ENCODE measurements around the gene MACROH2A1.

The MACROH2A1 gene

GRCh38 chr5:135331612-135332011 is 67.4 kb downstream of the MACROH2A1 start:
- no peak for DNase-seq (ENCODE audit: low read depth in 2 of 2)

DNA sequence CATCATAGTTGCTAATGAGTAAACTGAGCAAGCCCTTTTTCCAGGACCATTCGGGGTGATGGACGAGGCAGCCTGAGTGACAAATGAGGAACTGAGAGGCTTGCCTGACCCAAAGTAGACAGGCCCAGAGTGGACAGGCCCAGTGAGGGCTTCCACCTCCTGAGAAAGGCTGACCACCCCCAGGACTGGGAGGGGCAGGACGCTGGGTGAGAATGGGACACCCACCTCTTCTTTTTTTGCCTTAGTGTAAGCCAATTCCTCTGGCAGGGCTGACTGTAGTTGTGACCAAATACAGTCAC is 68.3 kb downstream of the MACROH2A1 start:
- no peak for DNase-seq (ENCODE audit: low read depth in 2 of 2)

DNA sequence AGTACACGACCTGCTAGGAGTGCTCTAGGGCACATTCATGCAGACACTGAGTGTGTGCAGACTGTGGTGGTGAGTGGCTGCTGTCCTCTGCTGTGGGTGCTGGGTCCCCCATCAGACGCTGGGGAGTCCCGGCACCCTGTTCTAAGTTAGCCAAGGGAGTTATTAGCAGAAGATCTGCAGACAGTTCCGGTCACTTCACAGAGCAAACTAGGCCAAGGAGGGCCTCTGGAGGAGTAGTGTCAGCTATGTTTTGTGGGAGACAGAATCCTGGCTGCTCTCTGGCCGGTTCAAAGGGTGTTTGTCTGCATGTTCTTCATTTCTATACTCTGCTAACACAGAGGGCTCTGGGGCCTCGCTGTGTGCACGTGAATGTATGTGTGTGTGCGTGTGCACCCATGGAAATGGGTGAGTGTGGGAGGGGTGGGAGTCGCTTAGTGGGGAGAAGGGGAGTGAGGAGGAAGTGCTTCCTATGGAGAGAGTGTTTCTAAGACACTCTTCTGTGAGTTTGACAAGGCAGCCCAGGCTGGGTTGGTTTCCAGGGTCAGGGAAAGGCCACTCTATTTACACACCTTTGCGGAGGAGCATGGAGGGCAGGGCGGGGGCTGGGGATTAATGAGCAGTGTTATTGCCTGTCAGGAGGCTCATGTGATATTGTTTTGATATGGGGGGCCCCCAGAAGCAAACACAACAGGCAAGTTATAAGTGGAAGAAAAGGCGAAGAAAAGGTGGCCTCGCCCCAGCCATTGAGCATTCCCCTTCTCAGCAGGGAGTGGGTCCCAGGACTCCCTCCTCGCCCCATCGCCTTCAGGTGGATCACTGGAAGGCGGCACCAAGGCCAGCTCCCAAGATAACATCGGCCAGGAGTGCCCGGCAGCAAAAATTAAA is 68.9 kb downstream of the MACROH2A1 start:
- DNase-seq (ENCODE audit: low read depth in 2 of 2): no peak

GRCh38 chr5:135329066-135329912 is 69.7 kb downstream of the MACROH2A1 start:
- no peak for DNase-seq (ENCODE audit: low read depth in 2 of 2)

DNA sequence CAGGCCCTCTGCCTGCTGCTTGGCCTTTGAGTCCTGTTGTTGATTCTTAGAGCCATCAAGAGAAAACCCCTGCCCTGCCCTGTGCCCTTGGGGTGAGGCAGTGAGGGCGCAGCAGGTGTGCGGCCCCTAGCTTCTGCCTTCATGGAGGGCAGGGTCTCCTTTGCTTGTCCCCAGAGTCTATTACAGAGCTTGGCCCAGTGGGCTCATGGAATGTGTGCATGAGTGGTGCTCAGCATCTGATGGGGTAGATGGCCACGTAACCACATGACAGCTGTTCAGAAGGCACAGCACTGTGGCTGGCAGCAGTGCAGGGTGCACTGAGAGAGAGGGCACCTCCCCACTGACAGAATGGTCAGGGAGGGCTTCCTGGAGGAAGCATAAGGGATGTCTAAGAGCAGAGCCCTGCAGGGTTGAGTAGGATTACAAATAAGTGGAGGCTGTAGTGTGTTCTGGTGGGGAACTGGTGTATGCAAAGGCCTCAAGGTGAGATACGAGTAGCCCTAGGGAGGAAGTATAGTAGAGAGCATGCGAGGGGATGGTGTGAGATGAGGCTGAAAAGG is 70.8 kb downstream of the MACROH2A1 start:
- no peak for DNase-seq (ENCODE audit: low read depth in 2 of 2)

- no peak for DNase-seq (ENCODE audit: low read depth in 2 of 2)
These were observed 71.5 kb downstream of the MACROH2A1 start for GRCh38 chr5:135327429-135328127.

- no peak for DNase-seq (ENCODE audit: low read depth in 2 of 2)
These were observed 72.5 kb downstream of the MACROH2A1 start for GRCh38 chr5:135326296-135327254.

- peak in 1 of 2 donors; percentile 2 for DNase-seq (ENCODE audit: low read depth in 2 of 2)
These were observed 74.0 kb downstream of the MACROH2A1 start for GRCh38 chr5:135324897-135325650.

- DNase-seq (ENCODE audit: low read depth in 2 of 2): no peak
These were observed 74.9 kb downstream of the MACROH2A1 start for GRCh38 chr5:135324160-135324559.

GRCh38 chr5:135323701-135324132 is 75.3 kb downstream of the MACROH2A1 start:
- DNase-seq (ENCODE audit: low read depth in 2 of 2): no peak

DNA sequence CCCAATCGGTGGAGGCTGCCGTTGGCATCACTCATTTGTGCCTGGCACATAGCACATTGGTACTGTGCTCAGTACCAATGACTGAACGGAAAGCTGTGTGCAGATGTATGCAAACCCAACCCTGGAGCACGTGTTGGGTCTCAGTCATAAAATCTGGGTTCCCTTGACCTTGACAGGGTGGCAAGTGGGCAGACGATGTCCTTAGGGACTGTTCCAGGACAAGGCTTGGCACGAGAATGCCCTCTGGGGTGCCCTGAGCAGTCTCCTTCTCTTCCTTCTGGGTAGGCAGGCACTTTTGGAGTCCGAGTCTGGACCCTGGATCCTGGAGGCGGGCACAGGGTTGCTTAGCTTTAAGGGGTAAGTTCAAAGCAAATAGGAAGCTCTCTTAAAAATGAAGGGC is 75.8 kb downstream of the MACROH2A1 start:
- no peak for DNase-seq (ENCODE audit: low read depth in 2 of 2)

DNA sequence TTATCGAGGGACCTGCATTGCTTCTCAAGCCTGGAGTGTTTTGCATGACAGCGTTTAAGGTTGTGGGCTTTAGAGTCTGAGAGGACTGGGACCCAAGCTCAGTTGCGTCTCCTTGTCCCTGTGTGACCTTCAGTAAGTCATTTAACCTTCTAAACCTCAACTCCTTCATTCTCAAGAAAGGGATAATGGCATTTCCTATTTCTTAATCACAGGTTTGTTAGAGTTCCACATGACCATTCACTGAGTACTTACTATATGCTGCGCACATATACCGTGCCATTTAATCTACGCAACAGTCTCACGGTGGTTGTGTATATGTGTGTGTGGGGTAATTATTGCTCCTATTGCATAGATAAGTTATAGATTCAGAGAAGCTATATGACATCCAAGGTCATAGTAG is 76.3 kb downstream of the MACROH2A1 start:
- no peak for DNase-seq (ENCODE audit: low read depth in 2 of 2)

- no peak for DNase-seq (ENCODE audit: low read depth in 2 of 2)
These were observed 76.8 kb downstream of the MACROH2A1 start for GRCh38 chr5:135322271-135322670.

GRCh38 chr5:135320718-135321484 is 78.1 kb downstream of the MACROH2A1 start:
- DNase-seq (ENCODE audit: low read depth in 2 of 2): no peak

GRCh38 chr5:135319928-135320606 is 79.0 kb downstream of the MACROH2A1 start:
- DNase-seq (ENCODE audit: low read depth in 2 of 2): no peak

GRCh38 chr5:135319458-135319857 is 79.6 kb downstream of the MACROH2A1 start:
- no peak for DNase-seq (ENCODE audit: low read depth in 2 of 2)

- no peak for DNase-seq (ENCODE audit: low read depth in 2 of 2)
These were observed 80.1 kb downstream of the MACROH2A1 start for GRCh38 chr5:135318924-135319323.

GRCh38 chr5:135318037-135318436 is 81.0 kb downstream of the MACROH2A1 start:
- DNase-seq (ENCODE audit: low read depth in 2 of 2): no peak

GRCh38 chr5:135317286-135317685 is 81.7 kb downstream of the MACROH2A1 start:
- no peak for DNase-seq (ENCODE audit: low read depth in 2 of 2)

All from stimulated activated CD4-positive, alpha-beta T cell treated with anti-CD3 and anti-CD28 coated beads, Interleukin-1b, Interleukin-23, amount 100 ng/mL, for 4 hours (primary cell).